HG02884 (cell line): ENCODE measurements around the gene SWI5.

Source experiments
- ATAC-seq: cut with Tn5 transposase; IDR thresholded peaks from one replicate; pipeline ENCODE4 v1.9.1; 2021; ENCODE audit warnings: mild to moderate bottlenecking, moderate library complexity; ENCODE audit not compliant: unreplicated experiment

The SWI5 gene

GRCh38 chr9:128309551-128309950 is 33.5 kb downstream of the SWI5 start:
- no peak for ATAC-seq

GRCh38 chr9:128310461-128310860 is 34.4 kb downstream of the SWI5 start:
- ATAC-seq = no peak

GRCh38 chr9:128314697-128315096 is 38.6 kb downstream of the SWI5 start:
- no peak for ATAC-seq

- ATAC-seq = no peak
Observed at GRCh38 chr9:128316421-128316820, 40.3 kb downstream of the SWI5 start.

- no peak for ATAC-seq
Observed at GRCh38 chr9:128317629-128318028, 41.6 kb downstream of the SWI5 start.

- no peak for ATAC-seq
Observed at GRCh38 chr9:128321343-128321742, 45.3 kb downstream of the SWI5 start.

- peak; percentile 9 for ATAC-seq
Observed at GRCh38 chr9:128321879-128322403, 45.9 kb downstream of the SWI5 start.

GRCh38 chr9:128322404-128323211 is 46.5 kb downstream of the SWI5 start, which contains the start of the genes COQ4 and TRUB2:
Gene COQ4, plus strand, starts transcription at chr9:128322839. Its CDS starts 20 bp downstream, at chr9:128322859.
Gene TRUB2, minus strand, starts transcription at chr9:128322447. Its CDS starts 39 bp downstream, at chr9:128322408.
- ATAC-seq = peak; percentile 74

- peak; percentile 24 for ATAC-seq
Observed at GRCh38 chr9:128323212-128323730, 47.2 kb downstream of the SWI5 start.

GRCh38 chr9:128323791-128324190 is 47.7 kb downstream of the SWI5 start:
- no peak for ATAC-seq

- ATAC-seq = no peak
Observed at GRCh38 chr9:128324401-128324800, 48.3 kb downstream of the SWI5 start.

- ATAC-seq = no peak
Observed at GRCh38 chr9:128325629-128326028, 49.6 kb downstream of the SWI5 start.

GRCh38 chr9:128333451-128333869 is 57.4 kb downstream of the SWI5 start:
- no peak for ATAC-seq

- no peak for ATAC-seq
Observed at GRCh38 chr9:128335161-128335560, 59.1 kb downstream of the SWI5 start.

- ATAC-seq = no peak
Observed at GRCh38 chr9:128335914-128336313, 59.8 kb downstream of the SWI5 start.

GRCh38 chr9:128337936-128338335 is 61.9 kb downstream of the SWI5 start:
- no peak for ATAC-seq
